Activated CD4-positive, alpha-beta memory T cell treated with anti-CD3 and anti-CD28 coated beads for 36 hours (primary cell): Measurements from ENCODE around the gene UNC93A. TPM values are rescaled to one million over a fixed set of nuclear protein-coding genes. Genes with fewer than 3 reads are reported as not detected.
"Not testable (repeated sequence)": the region's sequence is repeated elsewhere in the genome, so short reads cannot be mapped to it uniquely, and the experiment has no call there.

ENCODE experiments used
- CTCF ChIA-PET: fragments of 350-600 bp; sonication (Branson Sonifier 250); formaldehyde crosslinking; loops from one replicate; lab custom pipeline; 2021; ENCODE audit warnings: antibody characterized with exemption, inconsistent platforms; lab: Charles Lee
- POLR2A ChIA-PET: fragments of 350-600 bp; sonication (Branson Sonifier 250); formaldehyde crosslinking; loops from one replicate; lab custom pipeline; 2021; ENCODE audit warnings: antibody characterized with exemption; lab: Charles Lee
- DNase-seq: peaks from one replicate; pipeline ENCODE4 v3.0.0-alpha.2; 2020
- H3K27ac Mint-ChIP-seq: one replicate; pipeline ENCODE4 v1.8.0; 2021; ENCODE audit warnings: mixed read lengths
- H3K27me3 Mint-ChIP-seq: one replicate; pipeline ENCODE4 v1.8.0; 2021; ENCODE audit warnings: mixed read lengths
- H3K36me3 Mint-ChIP-seq: one replicate; pipeline ENCODE4 v1.8.0; 2021; ENCODE audit warnings: mixed read lengths
- H3K4me1 Mint-ChIP-seq: one replicate; pipeline ENCODE4 v1.8.0; 2021; ENCODE audit warnings: low read depth, mixed read lengths
- H3K4me3 Mint-ChIP-seq: one replicate; pipeline ENCODE4 v1.8.0; 2021; ENCODE audit warnings: mild to moderate bottlenecking, mixed read lengths
- H3K9me3 Mint-ChIP-seq: one replicate; pipeline ENCODE4 v1.8.0; 2021; ENCODE audit warnings: mixed read lengths
- intact Hi-C: fragments of 100-400 bp; cut with micrococcal nuclease; formaldehyde crosslinking; loops from one replicate; pipeline ENCODE4 v1.15.1; 2023
- total RNA-seq, 2 experiments: library from RNA; stranded (reverse); gene quantifications; one replicate each; pipeline ENCODE4 v1.2.3, GENCODE V29; 2021

UNC93A gene
- total RNA-seq, 2 experiments from 2014 or later, result not detected

DNA sequence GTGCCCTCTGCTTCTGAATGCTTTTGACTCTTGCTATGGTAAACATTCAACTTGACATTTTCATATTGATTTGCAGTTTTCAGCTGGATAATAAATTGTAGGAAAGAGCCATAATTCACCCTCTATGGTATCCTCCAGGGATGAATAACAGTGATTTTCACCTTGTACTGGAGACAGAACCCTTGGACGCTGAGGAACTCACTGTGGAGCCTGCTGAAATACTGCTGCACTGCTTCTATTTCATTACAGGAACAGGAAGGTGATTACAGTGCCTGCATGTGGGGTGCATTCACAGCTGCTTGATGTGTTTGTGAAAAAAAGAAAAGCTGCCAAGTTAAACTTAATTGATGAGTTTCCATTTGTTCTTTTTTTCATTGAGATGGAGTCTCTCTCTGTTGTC is 70.1 kb downstream of the UNC93A start:
- H3K27me3 Mint-ChIP-seq, result peaks cover 15% of the 10 kb centered on the region
- H3K4me1 Mint-ChIP-seq, POLR2A ChIA-PET, DNase-seq, CTCF ChIA-PET, H3K4me3 Mint-ChIP-seq, intact Hi-C loops, H3K27ac Mint-ChIP-seq, H3K36me3 Mint-ChIP-seq, H3K9me3 Mint-ChIP-seq: not testable (repeated sequence)

Other genes starting within 250 kb of the UNC93A start
- gene CCR6, start 168.2 kb upstream of the UNC93A start, total RNA-seq, result 1 to 10 TPM; 5.1 to 7.4 TPM
- not detected for gene GPR31, start 133.3 kb upstream of the UNC93A start, total RNA-seq
- not detected for gene TTLL2, start 33.8 kb downstream of the UNC93A start, total RNA-seq